DMS79 treated with DMSO at 0.1 percent for 48 hours (cell line): Measurements from ENCODE around the gene TDO2.

Experiments used
- DNase-seq: peaks from one replicate; lab custom pipeline; 2025; lab: John Stamatoyannopoulos, UW

TDO2 gene

DNA sequence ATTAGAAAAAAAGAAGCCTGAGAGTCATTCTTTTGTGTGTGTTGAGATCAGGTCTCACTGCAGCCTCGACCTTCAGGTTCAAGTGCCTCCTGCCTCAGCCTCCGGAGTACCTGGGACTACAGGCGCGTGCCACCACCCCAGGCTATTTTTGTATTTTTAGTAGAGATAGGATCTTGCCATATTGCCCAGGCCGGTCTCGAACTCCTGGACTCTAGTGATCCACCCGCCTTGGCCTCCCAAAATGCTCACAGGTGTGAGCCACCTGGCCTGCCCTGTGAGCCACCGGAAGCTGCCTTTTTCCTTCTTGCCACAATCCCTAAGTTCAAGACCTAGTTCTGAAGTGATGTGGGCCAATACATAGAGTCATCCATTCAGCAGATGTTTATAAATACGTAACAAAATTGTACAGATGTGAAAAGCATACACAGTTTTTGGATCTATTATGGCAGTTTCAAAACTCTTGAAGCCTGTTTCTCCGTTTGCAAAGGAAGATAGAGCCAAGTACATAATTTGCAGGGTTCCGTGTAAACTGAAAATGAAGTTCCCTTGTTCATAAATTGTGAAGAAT lies 50.7 kb downstream of the TDO2 start:
- no peak for DNase-seq

DNA sequence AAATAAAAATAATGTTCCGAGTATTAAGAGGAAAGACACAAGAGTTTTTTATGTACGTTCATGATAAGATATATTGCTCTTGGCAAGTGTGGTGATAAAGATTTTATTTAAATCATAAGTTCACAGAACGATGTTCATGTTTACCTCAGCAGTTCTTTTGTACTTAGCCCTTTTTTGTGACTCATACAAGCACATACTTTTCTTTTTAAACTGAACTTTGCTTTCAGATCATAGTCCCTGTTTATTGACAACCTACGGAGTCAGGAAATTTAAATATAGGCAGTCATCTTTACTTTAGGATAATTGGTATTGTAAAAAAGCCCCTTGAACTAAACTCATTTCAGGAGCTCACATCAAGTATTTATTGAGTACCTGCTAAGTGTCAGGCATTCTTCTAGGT lies 51.4 kb downstream of the TDO2 start:
- DNase-seq: no peak

DNA sequence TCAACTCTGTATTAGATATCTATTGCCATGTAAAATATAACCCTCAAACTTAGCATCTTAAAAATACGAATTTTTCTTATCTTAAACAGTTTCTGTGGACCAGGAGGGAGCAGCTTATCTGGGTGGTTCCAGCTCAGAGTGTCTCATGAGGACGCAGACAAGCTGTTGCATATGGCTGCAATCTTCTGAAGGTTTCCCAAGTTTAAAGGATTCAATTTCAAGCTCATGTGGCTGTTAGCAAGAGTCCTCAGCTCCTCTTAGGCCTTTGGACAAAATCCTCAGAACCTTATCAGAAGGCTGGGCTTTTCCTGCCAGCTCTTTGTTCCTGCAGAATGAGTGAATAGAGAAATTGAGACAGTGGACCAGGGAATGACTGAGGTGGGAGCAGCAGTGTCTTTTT lies 53.0 kb downstream of the TDO2 start:
- DNase-seq: no peak

DNA sequence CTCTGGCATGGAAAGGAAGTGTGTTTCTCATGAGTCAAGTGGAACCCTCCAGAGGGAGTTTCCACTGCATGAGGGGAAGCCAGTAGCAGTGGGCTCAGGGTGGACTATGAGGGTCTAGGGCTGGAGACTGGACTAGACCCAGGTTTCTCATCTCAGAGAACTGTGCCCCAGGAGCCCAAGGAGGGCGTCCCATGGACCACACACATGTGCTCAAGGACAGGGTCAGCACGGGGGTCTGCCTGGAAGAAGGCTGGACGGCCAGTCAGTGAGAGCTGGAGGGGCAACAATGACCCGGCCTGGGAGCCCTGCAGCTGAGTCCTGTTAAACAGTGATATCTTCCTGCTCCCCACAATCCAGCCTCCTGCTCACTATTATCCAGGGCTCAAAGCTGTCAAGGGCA lies 55.9 kb downstream of the TDO2 start:
- DNase-seq: no peak

DNA sequence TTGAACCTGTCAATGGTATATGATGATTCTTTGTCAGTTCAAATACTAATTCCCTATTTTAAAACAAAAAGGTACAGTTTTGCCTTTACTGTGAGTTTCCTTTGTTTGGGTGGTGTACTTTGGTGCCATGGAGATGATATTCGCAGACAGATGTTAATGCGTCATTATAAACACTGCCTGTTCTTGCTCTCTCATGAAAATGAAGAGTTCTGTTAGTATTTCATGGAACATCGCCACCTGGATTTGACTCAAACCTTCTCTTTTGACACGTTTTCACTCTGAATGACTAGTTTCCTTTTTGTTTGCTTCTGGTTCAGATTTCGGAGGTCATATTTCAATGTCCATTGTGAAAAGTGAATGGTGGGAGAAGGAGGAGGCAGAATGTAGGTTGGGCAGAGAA lies 57.0 kb downstream of the TDO2 start:
- no peak for DNase-seq

DNA sequence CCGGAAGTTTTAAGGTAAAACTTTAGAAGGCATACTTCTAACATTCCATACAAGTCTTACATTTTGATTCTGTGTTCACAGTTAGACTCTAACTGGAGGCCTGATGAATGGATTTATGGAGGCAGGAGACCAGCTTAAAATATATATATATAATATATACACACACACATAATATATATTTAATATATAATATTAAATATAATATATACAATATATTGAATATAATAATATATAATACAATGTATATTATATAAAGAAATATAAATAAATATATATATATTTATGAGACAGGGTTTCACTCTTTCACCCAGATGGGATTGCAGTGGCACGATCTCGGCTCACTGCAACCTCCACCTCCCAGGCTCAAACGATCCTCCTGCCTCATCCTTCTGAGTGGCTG lies 58.1 kb downstream of the TDO2 start:
- no peak for DNase-seq

DNA sequence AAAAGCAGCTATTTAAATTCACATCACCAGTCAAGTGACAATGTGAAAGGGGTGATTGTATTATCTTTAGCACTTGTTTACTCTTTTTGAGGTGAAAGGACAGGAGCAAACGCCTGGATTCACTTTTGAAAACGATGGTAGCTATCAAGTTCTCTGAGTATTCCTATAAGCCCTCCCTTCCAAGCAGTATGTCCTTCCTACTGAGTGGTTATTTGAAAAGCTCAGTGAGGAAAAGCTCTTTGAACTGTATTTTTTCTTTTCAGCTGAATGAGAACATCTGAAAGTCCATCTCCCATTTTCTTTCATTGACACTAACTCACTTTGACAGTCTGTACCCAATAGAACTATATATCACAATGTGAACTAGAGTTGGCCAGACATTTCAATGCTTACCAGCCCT lies 59.3 kb downstream of the TDO2 start:
- no peak for DNase-seq

DNA sequence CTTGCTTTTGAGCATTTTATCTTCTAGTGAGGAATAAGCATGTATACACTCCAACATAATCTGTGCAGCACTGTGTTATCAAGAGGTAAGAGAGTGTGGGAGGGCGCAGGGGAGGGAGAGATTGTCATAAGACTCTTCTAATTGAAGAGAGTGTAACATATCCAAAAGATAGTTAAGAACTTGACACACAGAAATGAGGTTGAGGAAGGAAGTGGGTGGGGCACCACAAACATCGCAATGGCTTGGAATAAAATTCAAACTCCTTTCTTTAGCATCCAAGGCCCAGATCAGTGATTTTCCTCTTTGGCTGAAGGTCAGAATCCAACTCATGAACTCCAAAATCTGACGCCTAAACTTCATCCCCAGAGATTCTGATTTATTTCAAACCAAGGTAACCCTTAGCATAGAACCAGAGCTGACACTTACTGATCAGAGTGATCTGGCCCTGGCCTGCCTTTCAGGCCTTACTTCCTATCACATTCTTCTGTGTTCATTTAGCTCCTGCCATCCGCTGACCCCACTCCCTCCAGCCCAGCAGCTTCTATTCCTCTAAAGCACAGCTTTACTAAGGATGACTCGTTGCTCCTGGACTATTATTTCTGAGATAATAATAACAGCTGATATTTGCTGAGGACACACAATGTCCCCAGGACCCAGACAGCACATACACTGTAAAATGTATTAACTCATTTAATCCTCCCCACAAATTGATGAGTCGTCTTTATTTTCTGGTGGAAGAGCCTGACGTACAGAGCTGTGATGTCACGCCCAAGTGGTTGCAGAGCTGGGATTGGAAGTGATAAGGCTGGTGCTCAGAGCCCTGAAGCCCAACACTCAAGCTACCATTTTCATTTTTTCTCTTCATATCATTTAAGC lies 60.8 kb downstream of the TDO2 start:
- DNase-seq: no peak

DNA sequence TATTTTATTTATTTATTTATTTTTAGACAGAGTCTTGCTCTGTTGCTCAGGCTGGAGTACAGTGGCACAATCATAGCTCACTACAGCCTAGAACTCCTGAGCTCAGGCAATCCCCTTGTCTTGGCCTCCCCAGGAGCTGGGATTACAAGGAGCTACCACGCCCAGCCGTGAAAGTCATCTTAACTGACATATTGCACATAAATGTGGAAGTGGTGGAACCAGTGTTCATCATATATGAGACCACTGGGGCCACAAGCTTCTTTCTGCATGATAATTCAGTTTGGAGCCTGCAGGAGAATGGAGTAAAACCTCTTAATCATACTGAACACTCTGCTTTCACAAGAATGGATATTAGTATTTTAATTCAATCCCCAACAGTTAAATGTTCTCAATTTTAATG lies 62.7 kb downstream of the TDO2 start:
- no peak for DNase-seq

DNA sequence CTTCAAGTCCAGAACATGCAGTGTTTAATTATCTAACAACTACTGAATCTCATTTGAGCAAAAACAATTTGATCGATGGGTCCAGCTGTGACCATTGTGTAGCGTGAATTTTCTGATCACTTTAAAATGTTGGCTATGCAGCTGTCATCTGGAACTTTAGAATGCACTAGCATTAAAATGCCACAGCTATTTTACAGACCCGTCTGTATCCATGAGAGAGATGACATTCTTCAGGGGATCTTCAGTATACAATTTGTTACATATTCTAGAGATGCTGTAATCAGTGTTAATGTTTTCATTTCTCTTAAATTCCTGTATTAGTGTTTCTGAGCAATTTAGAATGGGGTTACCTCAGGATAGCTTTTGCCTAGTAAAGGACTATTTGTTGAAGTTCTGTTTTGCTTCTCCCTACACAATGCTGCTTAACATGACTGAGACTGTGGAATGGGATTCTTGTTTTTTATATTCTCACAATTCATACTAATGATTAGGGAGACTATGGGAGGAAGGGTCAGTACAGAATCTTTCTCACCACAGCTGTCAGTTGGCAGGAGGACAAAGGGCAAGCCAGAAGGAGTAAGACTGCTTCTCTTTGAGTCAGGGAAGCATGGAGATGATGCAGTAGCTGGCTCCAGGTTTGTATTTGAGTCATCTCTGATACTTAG lies 63.4 kb downstream of the TDO2 start:
- DNase-seq: no peak
